ENCODE results near the gene PDS5B. TPM values are rescaled to one million over a fixed set of nuclear protein-coding genes. Genes with fewer than 3 reads are reported as not detected.

The PDS5B gene
- total RNA-seq, 1 donor from 2014 or later, result 72.4 TPM

DNA sequence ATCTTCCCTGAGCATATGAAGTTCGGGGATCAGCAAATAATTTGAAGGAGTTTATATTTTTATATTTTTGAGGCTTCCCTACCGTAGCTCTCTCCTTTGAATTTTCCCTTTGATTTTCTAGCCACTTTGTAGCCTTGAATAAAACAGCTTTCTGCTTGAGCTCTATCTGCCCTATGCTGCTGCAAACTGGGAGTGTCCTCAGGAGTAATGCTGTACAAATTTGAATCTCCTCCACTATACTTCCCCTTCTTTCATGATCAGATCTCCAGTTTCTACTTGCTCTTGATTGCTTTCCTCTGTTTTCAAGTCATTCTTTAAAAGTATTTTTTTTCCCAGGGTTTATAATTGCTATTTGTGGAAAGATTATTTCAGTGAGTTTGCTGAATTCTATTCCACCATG, 14.6 kb downstream of the PDS5B start:
- TF ChIP-seq, protein P1, sequence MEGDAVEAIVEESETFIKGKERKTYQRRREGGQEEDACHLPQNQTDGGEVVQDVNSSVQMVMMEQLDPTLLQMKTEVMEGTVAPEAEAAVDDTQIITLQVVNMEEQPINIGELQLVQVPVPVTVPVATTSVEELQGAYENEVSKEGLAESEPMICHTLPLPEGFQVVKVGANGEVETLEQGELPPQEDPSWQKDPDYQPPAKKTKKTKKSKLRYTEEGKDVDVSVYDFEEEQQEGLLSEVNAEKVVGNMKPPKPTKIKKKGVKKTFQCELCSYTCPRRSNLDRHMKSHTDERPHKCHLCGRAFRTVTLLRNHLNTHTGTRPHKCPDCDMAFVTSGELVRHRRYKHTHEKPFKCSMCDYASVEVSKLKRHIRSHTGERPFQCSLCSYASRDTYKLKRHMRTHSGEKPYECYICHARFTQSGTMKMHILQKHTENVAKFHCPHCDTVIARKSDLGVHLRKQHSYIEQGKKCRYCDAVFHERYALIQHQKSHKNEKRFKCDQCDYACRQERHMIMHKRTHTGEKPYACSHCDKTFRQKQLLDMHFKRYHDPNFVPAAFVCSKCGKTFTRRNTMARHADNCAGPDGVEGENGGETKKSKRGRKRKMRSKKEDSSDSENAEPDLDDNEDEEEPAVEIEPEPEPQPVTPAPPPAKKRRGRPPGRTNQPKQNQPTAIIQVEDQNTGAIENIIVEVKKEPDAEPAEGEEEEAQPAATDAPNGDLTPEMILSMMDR (IDR thresholded peaks at IDR 0.05), result no peak
- peaks cover 13% of the 10 kb centered on the region for H3K36me3 Mint-ChIP-seq (ENCODE audit: unreplicated experiment)

DNA sequence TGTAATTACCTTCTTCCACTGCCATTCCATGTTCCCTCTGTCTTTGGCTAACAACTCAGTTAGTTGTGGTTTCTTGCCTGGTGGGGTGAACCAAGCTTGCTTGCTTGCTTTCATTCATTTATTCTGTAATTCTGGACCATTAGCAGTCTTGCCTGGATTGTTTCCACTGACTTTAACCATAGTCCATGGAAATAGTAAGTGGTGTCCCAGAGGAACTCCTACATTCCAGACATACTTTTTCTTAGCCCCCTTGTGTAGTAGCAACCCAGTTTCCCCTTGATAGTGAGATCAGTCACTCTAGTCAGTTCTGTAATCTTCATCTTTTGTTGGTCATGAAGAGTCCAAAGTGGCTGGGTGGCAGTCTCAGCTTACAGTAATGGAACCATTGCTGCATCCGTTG, 23.2 kb downstream of the PDS5B start:
- TF ChIP-seq, protein P1 (IDR thresholded peaks at IDR 0.05), result no peak
- Mint-ChIP-seq H3K27ac (ENCODE audit: unreplicated experiment) (no peak overlapping the region), H3K36me3 (ENCODE audit: unreplicated experiment) (peaks cover 21% of the 10 kb centered on the region), H3K9me3 (ENCODE audit: unreplicated experiment) (peaks cover 24% of the 10 kb centered on the region), H3K27me3 (ENCODE audit: unreplicated experiment) (no peaks in the 10 kb centered on the region), H3K4me3 (ENCODE audit: unreplicated experiment) (no peak overlapping the region), H3K4me1 (ENCODE audit: unreplicated experiment) (peaks cover 7% of the 10 kb centered on the region)
- no peak for DNase-seq (ENCODE audit: extremely low spot score, unreplicated experiment)

More for the DNA sequence above, 14.6 kb downstream of the PDS5B start:
- peaks cover 13% of the 10 kb centered on the region for H3K9me3 Mint-ChIP-seq (ENCODE audit: unreplicated experiment)
- DNase-seq (ENCODE audit: extremely low spot score, unreplicated experiment), result no peak
- no peak overlapping the region for H3K27ac Mint-ChIP-seq (ENCODE audit: unreplicated experiment)
- peaks cover 20% of the 10 kb centered on the region for H3K4me1 Mint-ChIP-seq (ENCODE audit: unreplicated experiment)
- H3K27me3 Mint-ChIP-seq (ENCODE audit: unreplicated experiment), result no peaks in the 10 kb centered on the region
- H3K4me3 Mint-ChIP-seq (ENCODE audit: unreplicated experiment), result no peak overlapping the region

DNA sequence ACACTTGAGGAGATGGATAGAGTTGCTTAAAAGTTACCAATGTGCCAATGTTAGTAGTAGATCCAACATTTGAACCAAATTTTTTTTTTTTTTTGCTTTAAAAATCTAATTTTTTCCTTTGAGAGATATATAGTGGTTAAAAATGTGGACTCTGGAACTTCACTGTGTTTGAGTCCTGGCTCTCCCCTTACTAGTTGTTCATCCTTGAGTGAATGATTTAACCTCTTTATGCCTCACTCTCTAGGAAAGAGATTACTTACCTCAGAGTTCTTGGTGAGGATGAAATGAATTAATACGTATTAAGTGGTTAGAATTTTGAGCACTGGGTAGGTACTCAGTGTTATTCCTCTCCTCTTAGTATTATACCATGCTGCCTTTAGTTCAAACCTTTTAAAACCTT, 24.3 kb downstream of the PDS5B start:
- TF ChIP-seq, protein P1 (IDR thresholded peaks at IDR 0.05), result no peak
- H3K36me3 Mint-ChIP-seq (ENCODE audit: unreplicated experiment), result peaks cover 19% of the 10 kb centered on the region
- H3K4me3 Mint-ChIP-seq (ENCODE audit: unreplicated experiment), result no peak overlapping the region
- H3K27me3 Mint-ChIP-seq (ENCODE audit: unreplicated experiment), result no peaks in the 10 kb centered on the region
- peaks cover 9% of the 10 kb centered on the region for H3K4me1 Mint-ChIP-seq (ENCODE audit: unreplicated experiment)
- no peak for DNase-seq (ENCODE audit: extremely low spot score, unreplicated experiment)
- peaks cover 18% of the 10 kb centered on the region for H3K9me3 Mint-ChIP-seq (ENCODE audit: unreplicated experiment)
- H3K27ac Mint-ChIP-seq (ENCODE audit: unreplicated experiment), result no peak overlapping the region

DNA sequence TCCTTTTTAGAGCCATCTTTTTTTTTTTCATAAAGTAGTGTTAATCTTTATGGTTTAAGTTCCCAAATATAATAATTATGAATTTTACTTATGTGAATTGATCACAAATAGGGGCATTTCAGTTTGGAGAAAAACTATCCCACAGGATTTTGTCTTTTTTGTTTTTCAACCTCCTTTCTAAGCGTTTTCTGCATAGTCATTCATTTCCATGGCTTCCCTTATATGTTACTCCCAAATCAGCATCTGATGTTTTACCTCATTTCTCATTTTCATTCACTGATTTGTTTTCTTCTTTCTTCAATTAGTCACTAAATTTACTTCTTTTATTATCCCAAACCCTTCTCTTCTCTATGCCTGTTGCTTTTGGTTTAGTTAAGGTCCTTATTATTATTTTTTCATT, 24.7 kb downstream of the PDS5B start:
- H3K27me3 Mint-ChIP-seq (ENCODE audit: unreplicated experiment), result no peaks in the 10 kb centered on the region
- no peak overlapping the region for H3K4me3 Mint-ChIP-seq (ENCODE audit: unreplicated experiment)
- TF ChIP-seq, protein P1 (IDR thresholded peaks at IDR 0.05), result no peak
- peaks cover 16% of the 10 kb centered on the region for H3K36me3 Mint-ChIP-seq (ENCODE audit: unreplicated experiment)
- no peak for DNase-seq (ENCODE audit: extremely low spot score, unreplicated experiment)
- H3K9me3 Mint-ChIP-seq (ENCODE audit: unreplicated experiment), result peaks cover 18% of the 10 kb centered on the region
- no peak overlapping the region for H3K27ac Mint-ChIP-seq (ENCODE audit: unreplicated experiment)
- H3K4me1 Mint-ChIP-seq (ENCODE audit: unreplicated experiment), result peaks cover 9% of the 10 kb centered on the region

DNA sequence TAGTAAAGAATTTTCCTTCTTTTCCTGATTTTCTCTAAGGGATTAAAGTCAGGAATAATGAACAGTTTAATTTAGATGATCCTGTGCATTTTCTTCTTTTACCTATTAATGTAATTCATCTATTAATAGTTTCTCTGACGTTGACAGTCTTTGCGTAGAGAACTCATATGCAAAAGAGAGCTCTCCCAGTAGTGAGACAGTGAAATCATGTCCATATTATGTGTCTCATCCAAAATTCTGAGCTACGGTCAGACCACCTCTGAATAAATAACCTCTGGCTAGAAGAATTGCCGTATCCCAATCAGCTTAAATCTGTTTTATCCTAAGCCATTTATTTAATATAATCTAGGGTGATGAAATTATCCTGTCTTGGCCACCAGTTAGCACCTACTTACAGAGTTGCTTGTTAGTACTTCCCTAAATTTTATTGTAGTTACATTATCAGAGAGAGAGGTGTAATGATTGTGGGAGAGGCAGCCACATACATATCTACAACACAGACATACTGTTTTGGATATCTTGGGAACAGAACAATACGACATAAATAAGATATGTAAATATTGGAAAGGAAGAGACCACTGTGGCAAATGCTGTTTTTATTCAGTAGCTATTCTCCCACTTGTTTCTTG, 30.7 kb downstream of the PDS5B start:
- H3K4me1 Mint-ChIP-seq (ENCODE audit: unreplicated experiment), result peaks cover 8% of the 10 kb centered on the region
- no peak for DNase-seq (ENCODE audit: extremely low spot score, unreplicated experiment)
- H3K4me3 Mint-ChIP-seq (ENCODE audit: unreplicated experiment), result no peak overlapping the region
- H3K36me3 Mint-ChIP-seq (ENCODE audit: unreplicated experiment), result peaks cover 5% of the 10 kb centered on the region
- TF ChIP-seq, protein P1 (IDR thresholded peaks at IDR 0.05), result no peak
- no peak overlapping the region for H3K27ac Mint-ChIP-seq (ENCODE audit: unreplicated experiment)
- H3K27me3 Mint-ChIP-seq (ENCODE audit: unreplicated experiment), result no peaks in the 10 kb centered on the region
- peaks cover 15% of the 10 kb centered on the region for H3K9me3 Mint-ChIP-seq (ENCODE audit: unreplicated experiment)
